GM18520 (cell line): ENCODE data around the gene KIF9.
"Not testable (repeated sequence)": the region's sequence is repeated elsewhere in the genome, so short reads cannot be mapped to it uniquely, and the experiment has no call there.

Experiments used
- ATAC-seq: cut with Tn5 transposase; IDR thresholded peaks from one replicate; pipeline ENCODE4 v1.9.1; 2021; ENCODE audit not compliant: unreplicated experiment

Gene KIF9

DNA sequence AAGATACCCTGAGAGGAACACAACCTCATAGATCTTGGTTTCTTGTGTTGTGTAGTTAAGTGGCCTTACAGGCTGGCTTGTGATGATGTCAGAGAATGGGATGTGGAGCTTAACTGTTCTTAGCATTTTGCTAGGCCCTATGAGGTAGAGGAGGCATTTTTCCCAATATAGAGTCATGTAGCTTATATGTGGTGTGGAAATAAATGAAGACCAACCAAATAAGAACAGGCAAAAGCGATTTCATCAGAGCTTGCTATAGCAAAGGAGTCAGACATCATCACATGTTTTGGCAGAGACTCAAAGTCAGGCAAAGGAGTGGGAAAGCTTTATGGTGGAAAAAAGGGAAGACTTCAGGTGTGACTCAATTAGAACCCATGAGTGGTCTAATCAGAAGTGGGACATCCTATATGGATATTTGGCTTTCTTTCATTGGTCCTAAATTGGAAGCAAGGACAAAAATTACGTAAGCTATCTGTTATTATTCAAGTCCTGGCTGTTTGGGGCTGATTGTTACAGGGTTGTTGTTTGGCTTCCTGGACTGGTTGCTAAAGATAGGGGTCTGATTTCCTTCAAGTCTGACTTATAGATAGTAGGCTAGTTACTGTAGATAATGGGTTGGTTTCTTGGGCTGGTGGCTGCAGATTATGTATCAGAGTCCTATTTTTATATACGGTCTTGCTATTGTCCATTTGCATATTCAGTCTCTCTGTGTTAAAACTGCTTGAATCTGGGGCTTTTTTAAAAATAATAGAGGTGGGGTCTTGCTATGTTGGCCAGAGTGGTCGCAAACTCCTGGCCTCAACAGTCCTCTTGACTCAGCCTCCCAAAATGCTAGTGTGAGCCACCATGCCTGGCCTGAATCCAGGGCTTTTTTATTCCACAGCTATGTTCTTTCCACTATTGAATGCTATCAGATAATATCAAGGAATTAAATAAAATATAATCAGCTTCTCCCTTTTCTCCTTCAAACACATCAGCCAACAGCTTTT lies 88.4 kb downstream of the KIF9 start:
- no peak for ATAC-seq

GRCh38 chr3:47186285-47186684 lies 96.3 kb downstream of the KIF9 start:
- ATAC-seq, result no peak

- ATAC-seq, result not testable (repeated sequence)
Observed at GRCh38 chr3:47181685-47182084, 100.9 kb downstream of the KIF9 start.

GRCh38 chr3:47180011-47180410 lies 102.6 kb downstream of the KIF9 start:
- not testable (repeated sequence) for ATAC-seq
